Right hindlimb (tissue), 1 donor: ENCODE results near the gene KAZN.

Source experiments
- DNase-seq: peaks from one replicate; pipeline ENCODE4 v3.0.0-alpha.2; 2018

The KAZN gene

DNA sequence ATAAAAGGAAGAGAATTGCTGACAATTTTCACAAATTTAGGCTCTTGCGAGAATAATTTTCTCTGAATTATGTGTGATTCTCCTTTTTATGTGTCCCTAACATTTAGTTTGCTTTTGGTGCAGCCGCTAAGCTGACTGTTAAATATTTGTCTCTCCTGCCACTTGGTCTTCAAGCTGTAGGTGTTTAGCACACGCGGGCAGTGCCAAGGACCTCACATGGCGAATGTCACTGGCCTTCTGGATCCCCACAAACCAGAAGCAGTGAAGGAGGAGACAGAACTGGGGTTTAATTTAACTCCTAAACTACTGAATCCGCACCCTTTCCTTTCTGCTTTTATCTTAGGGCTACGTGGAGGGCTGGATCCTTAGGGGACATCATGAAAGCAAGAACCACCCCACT, 120.0 kb downstream of the KAZN start:
- no peak for DNase-seq

DNA sequence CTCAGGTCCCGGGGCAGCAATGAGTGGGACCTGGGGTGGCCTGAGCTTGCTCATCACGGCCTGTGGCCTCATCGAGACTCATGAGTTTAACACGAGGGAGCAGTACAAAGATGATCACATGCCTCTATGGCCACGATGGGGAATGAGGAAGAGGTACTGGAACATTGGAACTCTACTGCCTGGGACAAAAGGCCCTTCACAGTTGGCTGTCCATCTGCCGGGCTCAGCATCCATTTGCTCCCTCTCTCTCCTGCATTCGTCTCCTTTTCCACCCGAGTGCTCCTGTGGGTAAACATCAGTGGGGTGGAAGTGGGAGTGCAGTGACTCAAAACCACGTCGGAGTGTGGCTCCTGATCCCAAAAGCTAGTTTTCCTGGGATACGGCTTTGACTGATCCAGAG, 124.9 kb downstream of the KAZN start:
- no peak for DNase-seq

- DNase-seq, result no peak
Observed at GRCh38 chr1:14724246-14724645, 125.8 kb downstream of the KAZN start.

- no peak for DNase-seq
Observed at GRCh38 chr1:14724678-14725077, 126.2 kb downstream of the KAZN start.

DNA sequence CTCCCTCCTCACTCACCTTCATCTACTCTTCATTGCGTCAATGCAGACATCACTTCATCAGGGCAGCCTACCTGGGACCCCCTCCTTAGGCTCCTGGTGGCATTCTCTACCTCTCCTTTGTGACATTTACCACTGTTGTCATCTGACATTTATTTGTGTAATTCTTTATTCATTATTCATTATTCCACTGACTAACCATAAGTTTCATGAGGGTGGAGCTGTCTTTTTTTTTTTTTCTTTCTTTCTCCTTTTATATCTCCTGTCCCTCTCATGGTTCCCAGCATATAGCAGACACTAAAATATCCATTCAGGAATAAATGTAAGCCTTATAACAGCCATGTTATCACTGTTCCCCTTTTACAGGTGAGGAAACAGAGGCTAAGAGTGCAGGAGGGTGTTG, 126.8 kb downstream of the KAZN start:
- no peak for DNase-seq

- DNase-seq, result no peak
Observed at GRCh38 chr1:14725695-14726094, 127.2 kb downstream of the KAZN start.

DNA sequence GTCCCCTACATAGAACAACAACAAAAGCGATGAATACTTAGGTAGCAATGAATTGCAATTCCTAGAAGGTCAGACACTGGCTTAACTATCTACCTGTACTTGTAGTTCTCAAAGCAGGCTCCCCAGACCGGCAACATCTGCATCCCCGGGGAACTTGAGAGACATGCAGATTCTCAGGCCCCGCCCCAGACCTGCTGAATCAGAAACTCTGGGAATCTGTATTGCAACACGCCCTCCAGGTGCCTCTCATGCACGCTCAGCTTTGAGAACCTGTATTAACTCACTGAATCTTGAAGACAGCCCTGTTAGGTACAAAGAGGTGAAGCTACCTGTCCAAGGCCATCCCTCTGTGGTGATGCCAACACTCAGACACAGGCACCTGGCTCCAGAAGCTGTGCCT, 128.1 kb downstream of the KAZN start:
- no peak for DNase-seq

DNA sequence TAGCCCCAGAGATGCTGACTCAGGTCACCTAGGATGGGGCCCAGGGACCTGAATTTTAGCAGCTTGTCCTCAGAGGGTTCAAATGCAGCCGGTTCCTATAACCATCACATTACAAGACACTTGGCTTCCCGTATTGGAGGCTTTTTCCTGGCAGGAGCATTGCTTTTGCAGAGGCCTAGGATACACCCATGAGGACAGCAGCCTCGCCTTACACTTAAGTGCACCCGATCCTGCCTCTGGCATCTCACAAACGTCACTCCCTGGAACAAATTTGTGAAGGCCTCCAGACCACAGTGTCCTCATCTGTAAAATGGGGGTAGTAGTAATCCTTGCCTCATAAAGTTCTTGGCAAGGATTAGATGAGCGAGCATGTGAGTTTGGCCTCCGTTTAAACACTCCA, 130.0 kb downstream of the KAZN start:
- no peak for DNase-seq

DNA sequence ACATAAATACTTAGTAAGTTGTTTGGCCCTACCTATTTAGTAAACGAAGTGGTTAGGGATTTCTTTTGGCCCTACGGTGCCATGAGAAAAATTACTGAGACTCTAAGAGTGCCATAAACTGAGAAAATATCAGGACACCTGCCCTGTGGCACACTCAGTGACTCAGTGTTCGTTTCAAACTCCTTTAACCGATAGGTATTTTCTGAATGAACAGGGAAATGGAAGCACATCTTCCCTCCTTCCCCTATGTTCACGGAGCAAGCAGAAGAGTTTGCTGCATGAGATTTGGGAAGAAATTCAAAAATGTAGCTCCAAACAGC, 134.2 kb downstream of the KAZN start:
- no peak for DNase-seq

DNA sequence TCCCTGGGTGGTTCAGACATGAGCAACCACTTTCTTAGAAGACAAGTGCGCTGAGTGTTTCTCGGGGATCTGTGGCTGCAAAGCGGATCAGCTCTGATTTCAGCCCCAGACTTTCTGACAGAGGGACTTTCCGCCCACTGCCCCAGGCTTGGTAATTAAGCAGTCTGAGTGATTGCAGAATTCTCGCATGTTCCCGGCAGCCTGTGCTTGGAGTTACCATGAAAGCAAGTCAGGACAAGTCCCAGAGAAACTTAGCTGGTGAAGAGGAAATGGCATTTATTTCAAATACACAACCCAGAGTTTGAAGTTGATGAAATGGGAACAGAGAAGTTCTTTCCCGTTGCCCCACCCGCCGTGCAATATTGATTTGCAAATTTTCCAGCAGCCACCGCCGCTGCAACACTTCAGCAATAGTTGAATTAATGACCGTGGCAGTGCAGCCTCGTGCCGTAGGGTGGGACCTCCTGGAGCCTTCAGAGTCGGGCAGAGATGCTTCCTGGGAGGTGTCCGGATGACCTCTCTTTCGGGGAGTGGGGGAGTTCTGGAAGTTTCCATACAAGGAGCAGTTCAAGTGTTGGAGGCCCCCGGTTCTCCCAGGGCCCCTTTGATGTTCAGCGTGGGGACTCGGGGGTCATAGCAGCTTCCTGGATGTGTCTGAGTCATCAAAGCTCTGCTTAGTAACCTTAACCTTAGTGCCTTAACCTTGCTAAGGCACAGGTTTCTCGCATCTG, 134.7 kb downstream of the KAZN start:
- no peak for DNase-seq

DNA sequence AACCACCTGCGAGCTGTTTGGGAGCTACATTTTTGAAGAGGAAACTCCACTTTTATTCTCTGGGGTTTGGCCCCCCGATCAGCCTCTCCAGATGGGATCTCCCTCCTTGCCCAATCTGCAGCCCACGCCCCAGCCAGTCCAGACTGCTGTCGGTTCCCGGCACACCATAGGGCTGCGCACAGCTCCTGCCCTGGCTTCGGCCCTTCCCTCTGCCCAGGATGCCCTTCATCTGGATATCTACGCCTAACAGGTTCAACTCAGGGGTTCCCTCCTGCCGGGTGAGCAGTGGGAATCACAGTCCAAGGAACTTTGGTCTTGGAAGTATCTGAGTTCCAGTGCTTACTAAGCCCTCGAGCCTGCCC, 135.3 kb downstream of the KAZN start:
- no peak for DNase-seq

GRCh38 chr1:14735841-14736240, 137.4 kb downstream of the KAZN start:
- DNase-seq, result no peak

DNA sequence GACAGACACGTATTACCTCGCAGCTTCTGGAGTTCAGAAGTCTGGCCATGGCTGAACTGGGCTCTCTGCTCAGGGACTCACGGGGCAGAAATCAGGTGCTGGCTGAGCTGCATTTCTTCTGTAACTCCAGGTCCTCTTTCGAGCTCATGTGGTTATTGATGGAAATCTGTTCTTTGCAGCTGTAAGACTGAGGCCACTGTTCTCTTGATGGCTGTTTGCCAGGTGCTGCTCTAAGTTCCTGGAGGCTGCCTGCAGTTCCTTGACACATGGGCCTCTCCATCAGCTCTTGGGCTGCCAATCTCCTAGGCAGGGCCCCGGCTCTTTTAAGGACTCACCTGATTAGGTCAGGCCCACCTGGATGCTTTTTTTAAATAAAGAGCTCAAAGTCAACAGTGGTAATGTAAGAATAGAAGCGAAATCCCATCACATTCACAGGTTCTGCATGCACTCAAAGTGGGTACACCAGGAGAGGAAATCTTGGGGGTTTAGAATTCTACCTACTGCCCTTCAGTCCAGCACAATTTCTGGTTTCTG, 139.1 kb downstream of the KAZN start:
- DNase-seq, result no peak

- no peak for DNase-seq
Observed at GRCh38 chr1:14738235-14738634, 139.8 kb downstream of the KAZN start.

GRCh38 chr1:14738647-14739046, 140.2 kb downstream of the KAZN start:
- no peak for DNase-seq

DNA sequence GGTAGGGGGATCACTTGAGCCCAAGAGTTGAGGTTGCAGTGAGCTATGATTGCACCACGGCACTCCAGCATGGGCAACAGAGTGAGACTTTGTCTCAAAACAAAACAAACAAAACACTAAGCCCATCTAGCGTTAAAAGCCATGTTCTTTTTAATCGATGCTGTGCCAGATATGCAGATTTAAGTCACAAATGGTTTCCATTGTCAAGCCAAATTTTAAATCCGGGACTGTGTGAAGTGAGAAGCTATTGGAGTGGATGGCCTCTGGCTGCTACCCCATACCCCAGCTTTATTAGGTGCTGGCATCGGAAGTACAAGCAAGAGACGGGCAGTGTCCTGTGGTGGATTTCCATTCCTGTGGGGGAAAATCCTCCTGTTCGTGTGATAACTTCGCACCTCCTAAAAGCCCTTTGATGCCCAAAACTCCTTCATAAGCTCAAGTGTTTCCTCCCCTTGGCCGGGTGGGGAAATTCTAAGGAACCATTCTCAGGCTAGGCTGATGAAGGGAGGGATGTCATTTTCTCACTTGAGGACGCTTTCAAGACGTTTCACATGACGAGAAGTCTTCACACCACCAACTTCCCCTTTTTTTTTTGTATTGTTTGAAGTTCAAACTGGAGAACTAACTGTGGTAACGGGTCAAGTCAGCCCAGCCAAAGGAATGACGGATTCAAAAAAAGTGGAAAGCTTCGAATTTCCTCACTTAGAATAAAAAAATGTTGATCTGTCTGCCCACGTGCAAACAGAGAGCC, 140.8 kb downstream of the KAZN start:
- no peak for DNase-seq

GRCh38 chr1:14740016-14740415, 141.5 kb downstream of the KAZN start:
- no peak for DNase-seq

- DNase-seq, result no peak
Observed at GRCh38 chr1:14741082-14741481, 142.6 kb downstream of the KAZN start.

GRCh38 chr1:14741532-14741931, 143.0 kb downstream of the KAZN start:
- no peak for DNase-seq

GRCh38 chr1:14742181-14742980, 143.9 kb downstream of the KAZN start:
- DNase-seq, result no peak

DNA sequence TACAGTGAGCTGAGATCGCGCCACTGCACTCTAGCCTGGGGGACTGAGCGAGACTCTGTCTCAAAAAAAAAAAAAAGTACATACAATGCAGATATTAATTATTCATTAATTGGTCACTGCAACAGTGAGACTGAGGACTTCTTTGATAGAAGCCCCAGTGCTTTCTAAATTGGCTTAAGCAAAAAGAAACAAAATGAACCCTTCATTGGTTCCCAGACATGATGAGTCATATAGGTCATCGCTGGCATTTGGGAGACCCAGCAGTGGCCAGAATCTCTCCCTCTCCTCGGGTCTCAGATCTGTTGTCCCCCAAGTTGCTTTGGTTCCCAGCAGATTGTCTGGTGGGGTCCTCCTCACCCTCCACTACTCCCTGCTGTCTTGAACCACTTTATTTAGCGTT, 144.9 kb downstream of the KAZN start:
- no peak for DNase-seq

- DNase-seq, result no peak
Observed at GRCh38 chr1:14745001-14745720, 146.7 kb downstream of the KAZN start.

DNA sequence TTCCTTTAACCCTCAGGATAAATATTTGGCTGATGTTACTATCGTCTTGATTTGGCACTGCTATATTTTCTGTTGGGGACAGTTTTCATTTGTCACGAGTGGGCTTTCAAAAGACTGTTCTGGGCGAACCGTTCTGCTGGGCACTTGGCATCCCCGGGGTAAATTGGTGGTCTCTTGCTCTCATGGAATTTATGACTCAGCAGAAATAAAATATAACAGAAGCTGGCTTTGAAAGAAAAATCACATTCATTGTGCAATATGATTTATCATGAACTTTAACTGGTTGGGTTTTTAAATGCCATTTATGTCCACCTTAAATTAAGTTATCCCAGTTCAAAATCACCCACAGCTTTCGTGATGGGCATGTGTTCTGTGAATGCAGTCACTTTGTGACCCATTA, 147.3 kb downstream of the KAZN start:
- DNase-seq, result no peak
